Measurements from ENCODE around the gene RASSF9. TPM values are rescaled to one million over a fixed set of nuclear protein-coding genes. Genes with fewer than 3 reads are reported as not detected.
A peak's percentile ranks its signal among the peaks of the same experiment; 100 is the strongest.

The RASSF9 gene
- total RNA-seq, 1 experiment from 2014 or later, result 1.2 TPM

DNA sequence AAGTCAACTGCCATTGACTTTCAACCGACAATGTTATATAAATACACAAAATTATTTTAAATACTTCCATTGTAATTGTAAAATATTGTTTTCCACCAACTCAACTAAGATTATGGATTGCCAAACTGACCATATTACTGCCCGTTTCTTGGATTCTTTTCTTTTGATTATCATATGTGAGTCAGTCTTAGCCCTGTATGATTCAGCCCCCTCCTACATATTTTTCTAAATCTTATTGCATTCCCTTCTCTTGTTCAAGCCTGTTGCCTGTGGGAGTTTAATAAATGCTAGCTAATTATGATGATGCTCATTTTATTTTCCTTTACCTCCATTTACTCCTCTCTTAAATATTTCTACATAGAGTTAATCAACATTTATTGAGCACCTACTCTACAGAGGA, 6.8 kb downstream of the RASSF9 start:
- H3K4me3 ChIP-seq, result no peak overlapping the region
- no peaks in the 10 kb centered on the region for H3K36me3 ChIP-seq
- no peaks in the 10 kb centered on the region for H3K9me3 ChIP-seq
- no peaks in the 10 kb centered on the region for H3K27me3 ChIP-seq
- DNase-seq, result no peak

- no peak for DNase-seq
- Histone ChIP-seq H3K36me3 (no peaks in the 10 kb centered on the region), H3K27me3 (no peaks in the 10 kb centered on the region), H3K9me3 (no peaks in the 10 kb centered on the region), H3K4me3 (no peak overlapping the region)
These were observed 7.6 kb downstream of the RASSF9 start for GRCh38 chr12:85828576-85828975.

DNA sequence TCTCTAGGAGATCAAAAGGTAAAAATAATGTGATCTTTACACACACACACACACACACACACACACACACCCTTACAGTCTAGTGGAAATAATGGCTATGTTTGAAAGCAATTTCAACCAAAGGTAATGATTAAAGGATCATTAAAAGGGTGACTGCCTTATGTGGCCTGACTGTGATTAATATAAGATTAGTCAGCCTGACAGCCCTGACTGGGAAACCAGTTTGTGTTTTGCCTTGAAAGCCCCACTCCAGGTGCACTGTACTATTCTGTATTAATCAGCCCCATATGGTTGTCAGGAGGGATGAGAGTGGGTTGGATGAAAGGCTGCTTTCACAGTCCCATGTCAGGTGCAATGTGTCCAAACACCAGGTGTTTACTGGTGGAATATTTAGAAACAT, 10.5 kb downstream of the RASSF9 start:
- Histone ChIP-seq H3K36me3 (no peaks in the 10 kb centered on the region), H3K9me3 (no peaks in the 10 kb centered on the region), H3K27me3 (no peaks in the 10 kb centered on the region), H3K4me3 (no peak overlapping the region)
- no peak for DNase-seq

- no peak for DNase-seq
- no peaks in the 10 kb centered on the region for H3K9me3 ChIP-seq
- H3K4me3 ChIP-seq, result no peak overlapping the region
- no peaks in the 10 kb centered on the region for H3K36me3 ChIP-seq
- no peaks in the 10 kb centered on the region for H3K27me3 ChIP-seq
These were observed 12.6 kb downstream of the RASSF9 start for GRCh38 chr12:85823436-85824180.

- no peak overlapping the region for H3K4me3 ChIP-seq
- no peaks in the 10 kb centered on the region for H3K27me3 ChIP-seq
- H3K36me3 ChIP-seq, result no peaks in the 10 kb centered on the region
- H3K9me3 ChIP-seq, result no peaks in the 10 kb centered on the region
- no peak for DNase-seq
These were observed 14.4 kb downstream of the RASSF9 start for GRCh38 chr12:85821759-85822158.

GRCh38 chr12:85821206-85821605, 15.0 kb downstream of the RASSF9 start:
- Histone ChIP-seq H3K4me3 (no peak overlapping the region), H3K36me3 (no peaks in the 10 kb centered on the region), H3K27me3 (no peaks in the 10 kb centered on the region), H3K9me3 (no peaks in the 10 kb centered on the region)
- DNase-seq, result no peak

DNA sequence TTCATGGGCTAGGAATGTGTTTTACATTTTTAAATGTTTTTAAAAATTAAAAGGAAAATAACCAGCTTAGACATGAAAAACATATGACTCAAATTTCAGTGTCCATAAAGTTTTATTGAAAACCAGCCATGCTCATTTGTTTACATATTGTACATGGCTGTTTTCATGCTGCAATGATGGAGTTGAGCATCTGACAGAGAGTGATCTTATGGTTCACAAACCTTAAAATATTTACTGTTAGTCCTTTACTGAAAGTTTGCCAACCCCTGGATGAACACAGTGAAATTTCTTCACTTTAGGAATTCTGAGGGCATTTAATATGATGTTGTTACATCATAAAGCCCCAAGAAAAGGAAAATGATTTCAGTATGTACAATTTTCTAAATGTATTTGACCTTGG, 16.1 kb downstream of the RASSF9 start:
- no peaks in the 10 kb centered on the region for H3K9me3 ChIP-seq
- H3K27me3 ChIP-seq, result no peaks in the 10 kb centered on the region
- H3K4me3 ChIP-seq, result no peak overlapping the region
- H3K36me3 ChIP-seq, result no peaks in the 10 kb centered on the region
- DNase-seq, result no peak

DNA sequence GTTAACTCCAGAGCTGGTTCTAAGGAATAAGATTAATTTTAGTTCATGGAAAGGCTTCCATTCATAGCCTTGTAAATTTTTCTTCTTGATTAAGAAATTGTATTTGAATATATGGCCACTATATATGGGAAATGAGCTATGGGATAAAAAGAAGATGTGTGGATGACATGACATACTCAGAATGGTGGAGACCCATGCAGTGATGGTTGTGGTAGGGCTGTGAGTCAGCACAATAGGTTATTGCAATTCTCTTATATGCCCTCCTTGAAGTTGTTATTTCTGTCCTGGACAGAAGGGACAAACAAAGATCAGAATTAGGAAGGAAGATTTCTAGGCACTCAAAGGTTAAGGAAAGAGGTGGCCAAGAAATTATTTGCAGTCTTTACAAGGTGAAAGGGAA, 21.5 kb downstream of the RASSF9 start:
- Histone ChIP-seq H3K9me3 (no peaks in the 10 kb centered on the region), H3K36me3 (no peaks in the 10 kb centered on the region), H3K4me3 (no peak overlapping the region), H3K27me3 (no peaks in the 10 kb centered on the region)
- DNase-seq, result no peak

DNA sequence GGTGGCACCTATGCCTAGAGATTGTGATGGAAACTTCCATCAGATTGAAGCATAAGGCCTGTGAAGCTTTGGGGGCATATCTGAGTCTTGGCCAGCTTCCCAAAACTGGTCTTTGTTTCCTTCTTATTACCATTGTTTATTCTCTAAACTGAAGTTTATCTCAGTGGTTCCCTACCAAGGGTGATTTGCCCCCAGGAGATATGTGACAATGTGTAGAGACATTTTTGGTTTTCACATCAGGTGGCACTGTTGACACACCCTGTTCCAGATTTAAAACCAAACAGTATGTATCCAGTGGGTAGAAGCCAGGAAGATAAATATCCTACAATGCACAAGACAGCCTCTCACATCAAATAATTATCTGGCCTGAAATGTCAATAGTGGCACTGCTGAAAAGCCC, 22.1 kb downstream of the RASSF9 start:
- no peaks in the 10 kb centered on the region for H3K36me3 ChIP-seq
- H3K27me3 ChIP-seq, result no peaks in the 10 kb centered on the region
- H3K9me3 ChIP-seq, result no peaks in the 10 kb centered on the region
- H3K4me3 ChIP-seq, result no peak overlapping the region
- DNase-seq, result no peak

GRCh38 chr12:85809500-85809899, 26.7 kb downstream of the RASSF9 start:
- no peak overlapping the region for H3K4me3 ChIP-seq
- DNase-seq, result no peak
- H3K9me3 ChIP-seq, result no peaks in the 10 kb centered on the region
- no peaks in the 10 kb centered on the region for H3K27me3 ChIP-seq
- no peaks in the 10 kb centered on the region for H3K36me3 ChIP-seq

GRCh38 chr12:85807730-85808129, 28.5 kb downstream of the RASSF9 start:
- H3K36me3 ChIP-seq, result no peaks in the 10 kb centered on the region
- no peaks in the 10 kb centered on the region for H3K27me3 ChIP-seq
- no peaks in the 10 kb centered on the region for H3K9me3 ChIP-seq
- H3K4me3 ChIP-seq, result no peak overlapping the region
- DNase-seq, result no peak

DNA sequence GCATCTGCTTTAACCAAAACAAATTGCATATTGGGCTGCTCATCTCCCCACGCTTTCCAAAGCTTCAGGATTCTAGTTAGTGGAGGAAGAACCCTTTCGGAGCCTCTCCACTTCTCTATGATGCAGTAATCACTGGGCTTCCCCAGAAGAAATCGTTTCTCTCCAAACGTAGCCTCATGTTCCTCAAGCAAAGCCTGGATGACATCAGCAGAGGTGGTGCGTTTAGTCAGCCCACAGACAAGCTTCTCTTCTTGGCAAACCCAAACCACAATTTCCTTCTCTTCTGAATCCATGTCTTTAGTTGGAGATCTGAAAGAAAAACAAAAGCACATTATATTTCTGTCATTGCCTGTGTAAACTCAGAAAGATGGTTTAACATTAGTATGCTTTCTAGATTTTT, 30.6 kb downstream of the RASSF9 start:
- Histone ChIP-seq H3K9me3 (no peaks in the 10 kb centered on the region), H3K27me3 (no peaks in the 10 kb centered on the region), H3K4me3 (peak overlapping the region; percentile 0; the same call in 1 of the 2 replicates), H3K36me3 (no peaks in the 10 kb centered on the region)
- DNase-seq, result peak; percentile 64

- no peak overlapping the region for H3K4me3 ChIP-seq
- no peak for DNase-seq
- H3K27me3 ChIP-seq, result no peaks in the 10 kb centered on the region
- H3K9me3 ChIP-seq, result no peaks in the 10 kb centered on the region
- H3K36me3 ChIP-seq, result no peaks in the 10 kb centered on the region
These were observed 31.5 kb downstream of the RASSF9 start for GRCh38 chr12:85804663-85805062.

GRCh38 chr12:85803923-85804322, 32.3 kb downstream of the RASSF9 start:
- Histone ChIP-seq H3K4me3 (no peak overlapping the region), H3K27me3 (no peaks in the 10 kb centered on the region), H3K9me3 (no peaks in the 10 kb centered on the region), H3K36me3 (no peaks in the 10 kb centered on the region)
- DNase-seq, result no peak

GRCh38 chr12:85803231-85803630, 33.0 kb downstream of the RASSF9 start:
- H3K36me3 ChIP-seq, result no peaks in the 10 kb centered on the region
- H3K27me3 ChIP-seq, result no peaks in the 10 kb centered on the region
- DNase-seq, result no peak
- H3K4me3 ChIP-seq, result no peak overlapping the region
- H3K9me3 ChIP-seq, result no peaks in the 10 kb centered on the region

DNA sequence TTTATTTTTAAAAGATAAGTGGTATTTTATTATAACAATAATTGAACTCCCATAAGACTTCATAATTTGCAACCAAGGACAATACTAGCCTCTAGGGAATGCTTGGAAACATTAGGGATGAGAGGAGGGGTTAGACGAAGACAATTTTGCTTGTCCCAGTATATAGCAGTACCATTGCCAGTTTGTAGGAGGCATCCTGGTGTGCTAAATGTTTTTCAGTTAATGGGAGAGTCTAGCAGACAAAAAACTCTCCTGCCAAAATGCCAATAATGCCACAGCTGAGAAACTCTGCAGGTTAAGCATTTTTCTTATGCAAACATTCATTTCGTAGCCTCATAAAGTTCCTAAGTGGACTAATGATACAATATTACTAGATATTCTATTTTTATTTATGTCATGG, 38.1 kb downstream of the RASSF9 start:
- Histone ChIP-seq H3K36me3 (no peaks in the 10 kb centered on the region), H3K4me3 (no peak overlapping the region), H3K9me3 (no peaks in the 10 kb centered on the region), H3K27me3 (no peaks in the 10 kb centered on the region)
- no peak for DNase-seq

- no peaks in the 10 kb centered on the region for H3K27me3 ChIP-seq
These were observed 40.2 kb downstream of the RASSF9 start for GRCh38 chr12:85796001-85796400.

DNA sequence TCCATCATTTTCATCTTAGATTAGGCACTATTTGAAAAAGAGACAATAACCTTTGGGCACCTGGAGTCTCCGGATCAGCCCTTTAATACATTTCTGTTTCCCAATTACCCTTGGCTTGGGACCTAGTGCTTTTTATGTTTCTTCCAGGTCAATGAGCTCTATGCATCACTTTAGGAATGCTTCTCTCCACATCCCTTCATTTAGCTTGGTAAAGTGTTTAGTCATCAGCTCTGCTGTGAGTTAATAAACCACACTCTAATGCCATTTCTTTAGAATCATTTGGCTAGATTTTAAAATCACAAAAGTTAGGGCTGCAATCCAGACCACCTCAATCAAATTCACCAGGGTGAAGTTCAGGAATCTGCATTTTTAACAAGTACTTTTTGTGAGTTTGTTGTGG, 41.7 kb downstream of the RASSF9 start:
- DNase-seq, result no peak
- no peaks in the 10 kb centered on the region for H3K9me3 ChIP-seq
- no peak overlapping the region for H3K4me3 ChIP-seq
- H3K27me3 ChIP-seq, result no peaks in the 10 kb centered on the region
- no peaks in the 10 kb centered on the region for H3K36me3 ChIP-seq

More at GRCh38 chr12:85796001-85796400, 40.2 kb downstream of the RASSF9 start:
- H3K4me3 ChIP-seq, result no peak overlapping the region
- no peak for DNase-seq
- H3K36me3 ChIP-seq, result no peaks in the 10 kb centered on the region
- no peaks in the 10 kb centered on the region for H3K9me3 ChIP-seq

Data from MG63 (cell line).